GM12875 (cell line): ENCODE data around the gene TMEM219.
A peak's percentile ranks its signal among the peaks of the same experiment; 100 is the strongest.

ENCODE experiments used
- H3K4me3 ChIP-seq: one replicate; pipeline ENCODE4 v1.5.1; 2011; ENCODE audit warnings: low read depth, low read length, control low read depth
- TF ChIP-seq, protein P1 (sequence below): IDR thresholded peaks from 2 replicates; pipeline ENCODE4 v1.5.1; 2011; ENCODE audit warnings: low read depth, mild to moderate bottlenecking, control low read depth, inconsistent platforms, low read length, moderate library complexity, borderline replicate concordance; ENCODE audit not compliant: insufficient read depth

The TMEM219 gene

DNA sequence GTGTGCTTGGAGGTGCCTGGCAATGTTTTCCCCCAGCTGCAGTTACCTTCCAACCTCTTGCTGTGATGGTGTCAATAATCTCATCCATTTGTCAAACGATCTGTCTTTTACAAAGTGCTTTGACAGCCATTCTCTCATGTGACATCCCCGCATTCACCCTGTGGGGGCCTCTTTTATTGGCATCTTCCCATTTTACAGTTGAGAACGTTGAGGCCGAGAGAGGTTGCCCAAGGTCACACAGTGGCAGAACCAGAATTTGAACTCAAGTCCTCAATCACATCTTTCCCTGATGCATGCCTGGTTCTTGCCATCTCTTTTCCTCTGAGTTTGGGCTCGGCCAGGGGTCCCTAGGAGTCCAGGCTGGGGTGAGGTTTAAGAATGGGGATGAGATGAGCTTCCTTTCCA, 13.3 kb downstream of the TMEM219 start:
- TF ChIP-seq, protein P1, sequence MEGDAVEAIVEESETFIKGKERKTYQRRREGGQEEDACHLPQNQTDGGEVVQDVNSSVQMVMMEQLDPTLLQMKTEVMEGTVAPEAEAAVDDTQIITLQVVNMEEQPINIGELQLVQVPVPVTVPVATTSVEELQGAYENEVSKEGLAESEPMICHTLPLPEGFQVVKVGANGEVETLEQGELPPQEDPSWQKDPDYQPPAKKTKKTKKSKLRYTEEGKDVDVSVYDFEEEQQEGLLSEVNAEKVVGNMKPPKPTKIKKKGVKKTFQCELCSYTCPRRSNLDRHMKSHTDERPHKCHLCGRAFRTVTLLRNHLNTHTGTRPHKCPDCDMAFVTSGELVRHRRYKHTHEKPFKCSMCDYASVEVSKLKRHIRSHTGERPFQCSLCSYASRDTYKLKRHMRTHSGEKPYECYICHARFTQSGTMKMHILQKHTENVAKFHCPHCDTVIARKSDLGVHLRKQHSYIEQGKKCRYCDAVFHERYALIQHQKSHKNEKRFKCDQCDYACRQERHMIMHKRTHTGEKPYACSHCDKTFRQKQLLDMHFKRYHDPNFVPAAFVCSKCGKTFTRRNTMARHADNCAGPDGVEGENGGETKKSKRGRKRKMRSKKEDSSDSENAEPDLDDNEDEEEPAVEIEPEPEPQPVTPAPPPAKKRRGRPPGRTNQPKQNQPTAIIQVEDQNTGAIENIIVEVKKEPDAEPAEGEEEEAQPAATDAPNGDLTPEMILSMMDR = no peak
- H3K4me3 ChIP-seq = peak overlapping the region; percentile 77

DNA sequence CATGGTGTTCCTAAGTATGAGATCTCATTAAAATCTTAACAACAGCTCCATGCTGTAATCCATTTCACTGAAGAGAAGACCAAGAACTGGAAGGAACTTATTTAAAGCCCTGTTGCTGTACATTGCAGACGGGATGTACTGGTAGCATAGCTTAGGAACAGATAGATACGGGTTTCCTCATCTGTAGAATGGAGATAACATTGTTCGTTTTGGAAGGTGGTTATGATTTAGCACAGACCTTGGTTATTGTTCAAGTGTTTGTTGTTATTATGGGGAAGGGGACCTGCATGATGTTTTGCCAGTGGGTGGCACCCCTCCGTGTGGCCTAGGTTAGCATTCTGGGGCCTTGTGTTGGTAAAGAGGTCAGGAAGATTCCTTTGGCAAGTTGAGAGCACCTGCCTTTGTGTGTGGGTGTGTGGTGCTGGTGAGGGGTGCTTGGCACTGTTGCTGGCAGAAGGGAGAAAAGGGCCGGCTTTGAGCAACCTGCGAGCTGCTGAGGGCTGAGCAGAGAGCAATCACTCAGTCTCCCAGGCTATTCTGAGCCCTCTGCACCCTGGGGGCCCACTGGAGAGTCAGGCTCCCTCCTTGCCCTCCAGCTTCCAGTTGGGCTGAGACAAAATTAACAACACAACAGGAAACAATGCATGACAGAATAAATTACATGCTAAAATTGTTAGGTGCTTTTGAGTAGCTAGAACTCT, 14.1 kb downstream of the TMEM219 start:
- TF ChIP-seq, protein P1 = no peak
- peak overlapping the region; percentile 10 for H3K4me3 ChIP-seq

DNA sequence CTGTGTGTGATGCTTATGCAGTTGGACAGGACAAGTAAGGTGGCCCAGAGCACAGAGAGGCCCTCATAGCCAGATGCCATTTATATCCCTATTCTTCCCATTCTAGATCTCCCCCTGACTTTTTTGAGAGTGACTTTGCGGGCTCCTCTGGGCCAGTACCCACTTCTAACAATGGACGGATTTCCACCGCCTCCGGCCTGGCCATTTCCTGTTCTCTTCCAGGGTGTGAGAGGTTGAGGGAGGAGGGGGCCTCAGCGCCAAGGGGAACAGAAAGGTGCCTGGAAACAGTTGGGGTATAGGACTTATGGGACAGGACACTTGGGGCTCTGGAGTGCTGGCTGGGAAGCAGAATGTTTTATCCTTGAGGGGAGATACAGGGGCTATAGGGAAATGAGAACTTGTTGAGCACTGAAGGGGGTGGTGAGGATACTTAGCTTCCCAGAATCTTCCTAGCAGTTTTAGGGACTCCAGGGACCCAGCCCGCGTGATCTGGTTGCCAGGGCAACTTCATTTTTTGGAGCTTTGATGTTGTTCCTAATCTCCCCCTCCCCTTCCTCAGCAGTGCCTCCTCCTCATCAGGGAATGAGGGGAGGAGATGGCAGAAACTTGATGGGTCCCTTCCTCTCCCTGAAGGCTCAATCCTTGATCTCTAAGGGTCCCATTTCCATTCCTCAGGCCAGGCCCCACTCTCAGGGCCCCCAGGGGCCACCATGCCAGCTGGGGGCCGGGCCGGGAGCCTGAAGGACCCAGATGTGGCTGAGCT, 15.4 kb downstream of the TMEM219 start:
- no peak overlapping the region for H3K4me3 ChIP-seq

DNA sequence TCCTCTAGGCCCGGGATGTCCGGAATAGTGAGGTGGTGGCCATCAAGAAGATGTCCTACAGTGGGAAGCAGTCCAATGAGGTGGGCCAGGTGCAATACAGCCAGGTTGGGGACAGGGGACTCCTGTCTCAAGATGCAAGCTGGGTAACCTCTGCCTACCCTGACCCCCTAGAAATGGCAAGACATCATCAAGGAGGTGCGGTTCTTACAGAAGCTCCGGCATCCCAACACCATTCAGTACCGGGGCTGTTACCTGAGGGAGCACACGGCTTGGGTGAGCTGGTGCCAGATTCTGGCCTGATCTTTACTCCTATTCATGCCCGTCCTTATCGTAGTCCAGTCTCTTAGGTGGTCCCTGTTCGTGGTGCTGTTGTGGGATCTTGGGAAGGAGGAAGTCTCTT, 16.2 kb downstream of the TMEM219 start:
- no peak overlapping the region for H3K4me3 ChIP-seq
- TF ChIP-seq, protein P1 = no peak

More for the DNA sequence above, 15.4 kb downstream of the TMEM219 start:
- TF ChIP-seq, protein P1 = no peak

DNA sequence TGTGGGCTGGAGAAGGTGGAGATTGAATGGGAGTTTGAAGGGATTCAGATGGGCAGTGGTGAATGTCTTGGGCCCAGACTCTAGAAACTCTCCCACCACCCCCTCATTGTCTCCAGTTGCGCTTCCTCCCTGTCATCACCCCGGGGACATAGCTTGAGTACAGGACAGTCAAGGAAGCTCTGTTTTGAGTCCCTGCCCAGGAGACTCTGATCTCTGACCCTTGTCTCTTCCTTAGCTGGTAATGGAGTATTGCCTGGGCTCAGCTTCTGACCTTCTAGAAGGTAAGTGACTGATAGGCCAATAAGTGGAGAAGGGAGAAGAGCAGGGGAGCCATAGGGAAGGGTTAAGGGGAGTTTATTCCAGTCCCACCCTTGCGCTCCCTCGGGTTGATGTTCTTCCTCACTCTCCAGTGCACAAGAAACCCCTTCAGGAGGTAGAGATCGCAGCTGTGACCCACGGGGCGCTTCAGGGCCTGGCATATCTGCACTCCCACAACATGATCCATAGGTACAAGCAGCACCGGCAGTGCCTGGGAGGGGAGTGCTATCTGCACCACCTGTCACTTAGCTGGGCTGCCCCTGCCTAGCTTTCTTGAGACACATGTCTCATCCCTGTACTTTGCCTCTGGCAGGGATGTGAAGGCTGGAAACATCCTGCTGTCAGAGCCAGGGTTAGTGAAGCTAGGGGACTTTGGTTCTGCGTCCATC, 16.8 kb downstream of the TMEM219 start:
- no peak overlapping the region for H3K4me3 ChIP-seq
- TF ChIP-seq, protein P1 = no peak

DNA sequence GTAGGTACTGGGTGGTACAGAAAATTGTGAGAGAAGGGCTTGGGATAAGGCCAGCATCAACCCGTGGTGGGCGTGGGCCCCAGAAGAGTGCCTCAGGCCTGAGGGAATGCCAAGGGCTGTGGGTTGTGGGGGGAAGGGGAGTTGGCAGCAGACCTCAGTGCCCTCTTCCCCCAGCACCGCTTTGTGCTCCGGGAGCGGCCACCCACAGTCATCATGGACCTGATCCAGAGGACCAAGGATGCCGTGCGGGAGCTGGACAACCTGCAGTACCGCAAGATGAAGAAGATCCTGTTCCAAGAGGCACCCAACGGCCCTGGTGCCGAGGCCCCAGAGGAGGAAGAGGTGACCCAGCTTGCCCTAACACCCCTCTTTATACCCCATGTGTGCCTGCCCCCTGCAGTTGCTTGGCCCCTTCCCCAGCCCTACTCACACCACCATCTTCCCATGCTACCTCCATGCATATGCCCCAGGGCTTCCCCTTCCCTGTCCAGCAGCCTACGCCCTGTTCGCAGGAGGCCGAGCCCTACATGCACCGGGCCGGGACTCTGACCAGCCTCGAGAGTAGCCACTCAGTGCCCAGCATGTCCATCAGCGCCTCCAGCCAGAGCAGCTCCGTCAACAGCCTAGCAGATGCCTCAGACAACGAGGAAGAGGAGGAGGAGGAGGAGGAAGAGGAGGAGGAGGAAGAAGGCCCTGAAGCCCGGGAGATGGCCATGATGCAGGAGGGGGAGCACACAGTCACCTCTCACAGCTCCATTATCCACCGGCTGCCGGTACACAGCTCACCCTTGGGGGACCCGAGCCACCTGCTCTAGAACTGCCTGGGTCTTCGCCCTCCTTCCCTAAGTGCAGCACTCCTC, 20.9 kb downstream of the TMEM219 start:
- H3K4me3 ChIP-seq = no peak overlapping the region
- TF ChIP-seq, protein P1 = no peak
